H9 (cell line): Measurements from ENCODE around the gene CYTIP. TPM values are rescaled to one million over a fixed set of nuclear protein-coding genes. Genes with fewer than 3 reads are reported as not detected.

ENCODE experiments used
- DNase-seq: peaks from one replicate; pipeline ENCODE4 v3.0.0-alpha.2; 2017
- H2AFZ ChIP-seq: one replicate; pipeline ENCODE4 v1.6.1; 2013; ENCODE audit warnings: mild to moderate bottlenecking, low read length, control low read depth, moderate library complexity
- H2AK5ac ChIP-seq: 2 replicates; pipeline ENCODE4 v1.6.1; 2013; ENCODE audit warnings: low read length, control low read depth, mixed read lengths; ENCODE audit not compliant: insufficient read length
- H2BK120ac ChIP-seq: one replicate; pipeline ENCODE4 v1.6.1; 2013; ENCODE audit warnings: low read depth, mild to moderate bottlenecking, low read length, control low read depth, inconsistent platforms; ENCODE audit not compliant: poor library complexity, severe bottlenecking
- H2BK12ac ChIP-seq: 2 replicates; pipeline ENCODE4 v1.6.1; 2013; ENCODE audit warnings: low read length, control low read depth, mixed read lengths, low read depth; ENCODE audit not compliant: insufficient read length
- H2BK15ac ChIP-seq: 2 replicates; pipeline ENCODE4 v1.6.1; 2013; ENCODE audit warnings: low read depth, low read length, control low read depth
- H2BK20ac ChIP-seq: one replicate; pipeline ENCODE4 v1.6.1; 2013; ENCODE audit warnings: low read depth, mild to moderate bottlenecking, low read length, control low read depth, inconsistent platforms; ENCODE audit not compliant: poor library complexity, severe bottlenecking
- H2BK5ac ChIP-seq: 2 replicates; pipeline ENCODE4 v1.6.1; 2013; ENCODE audit warnings: low read length, control low read depth, mixed read lengths; ENCODE audit not compliant: insufficient read length
- H3K14ac ChIP-seq: 2 replicates; pipeline ENCODE4 v1.6.1; 2013; ENCODE audit warnings: low read length, control low read depth; ENCODE audit not compliant: insufficient read depth
- H3K18ac ChIP-seq: 2 replicates; pipeline ENCODE4 v1.6.1; 2013; ENCODE audit warnings: low read depth, mild to moderate bottlenecking, mixed read lengths, low read length, control low read depth; ENCODE audit not compliant: insufficient read length
- H3K23ac ChIP-seq: 2 replicates; pipeline ENCODE4 v1.6.1; 2013; ENCODE audit warnings: low read length, control low read depth, mixed read lengths, low read depth; ENCODE audit not compliant: insufficient read length
- H3K23me2 ChIP-seq: 2 replicates; pipeline ENCODE4 v1.6.1; 2013; ENCODE audit warnings: low read depth, mild to moderate bottlenecking, mixed read lengths, low read length, control low read depth; ENCODE audit not compliant: insufficient read length, poor library complexity, severe bottlenecking
- H3K27ac ChIP-seq: 2 replicates; pipeline ENCODE4 v1.5.1; 2013; ENCODE audit warnings: low read length, control low read depth, mixed read lengths, low read depth; ENCODE audit not compliant: insufficient read length
- H3K27me3 ChIP-seq: 2 replicates; pipeline ENCODE4 v1.6.1; 2013; ENCODE audit warnings: low read length, control low read depth, inconsistent platforms; ENCODE audit not compliant: insufficient read depth
- H3K4ac ChIP-seq: 2 replicates; pipeline ENCODE4 v1.6.1; 2013; ENCODE audit warnings: low read depth, mild to moderate bottlenecking, control low read depth, inconsistent platforms, low read length, moderate library complexity
- H3K4me1 ChIP-seq: 2 replicates; pipeline ENCODE4 v1.6.1; 2013; ENCODE audit warnings: low read length, control low read depth, inconsistent platforms; ENCODE audit not compliant: insufficient read depth
- H3K4me2 ChIP-seq: 2 replicates; pipeline ENCODE4 v1.6.1; 2013; ENCODE audit warnings: low read length, control low read depth, mixed read lengths; ENCODE audit not compliant: insufficient read length, insufficient read depth
- H3K56ac ChIP-seq: 2 replicates; pipeline ENCODE4 v1.6.1; 2013; ENCODE audit warnings: low read depth, mild to moderate bottlenecking, mixed read lengths, low read length, control low read depth; ENCODE audit not compliant: insufficient read length
- H3K79me1 ChIP-seq: 2 replicates; pipeline ENCODE4 v1.6.1; 2013; ENCODE audit warnings: low read depth, mild to moderate bottlenecking, moderate library complexity, low read length, control low read depth, inconsistent platforms; ENCODE audit not compliant: insufficient read depth, poor library complexity, severe bottlenecking
- H3K79me2 ChIP-seq: 2 replicates; pipeline ENCODE4 v1.6.1; 2013; ENCODE audit warnings: low read length, control low read depth, inconsistent platforms; ENCODE audit not compliant: insufficient read depth
- H3K9ac ChIP-seq: 2 replicates; pipeline ENCODE4 v1.6.1; 2013; ENCODE audit warnings: low read length, control low read depth, mixed read lengths; ENCODE audit not compliant: insufficient read length; ENCODE audit errors: extremely low read depth
- H3K9me3 ChIP-seq: one replicate; pipeline ENCODE4 v1.6.1; 2013; ENCODE audit warnings: low read depth, low read length, inconsistent platforms; ENCODE audit not compliant: control insufficient read depth
- H3T11ph ChIP-seq: one replicate; pipeline ENCODE4 v1.6.1; 2013; ENCODE audit warnings: mild to moderate bottlenecking, low read length, control low read depth, inconsistent platforms
- H4K20me1 ChIP-seq: one replicate; pipeline ENCODE4 v1.6.1; 2013; ENCODE audit not compliant: control insufficient read depth, insufficient read length, insufficient read depth
- H4K5ac ChIP-seq: 2 replicates; pipeline ENCODE4 v1.6.1; 2013; ENCODE audit warnings: low read depth, mild to moderate bottlenecking, mixed read lengths, low read length, control low read depth; ENCODE audit not compliant: insufficient read length
- H4K8ac ChIP-seq: replicated peaks from 2 replicates; pipeline ENCODE4 v1.6.1; 2013; ENCODE audit warnings: low read length, control low read depth, mixed read lengths, low read depth; ENCODE audit not compliant: insufficient read length
- H4K91ac ChIP-seq: 2 replicates; pipeline ENCODE4 v1.6.1; 2013; ENCODE audit warnings: low read depth, mild to moderate bottlenecking, moderate library complexity, mixed read lengths, low read length, control low read depth; ENCODE audit not compliant: insufficient read length
- H3K27ac Mint-ChIP-seq, 3 experiments: 2 replicates in 2 of 3; 3 replicates in 1 of 3; pipeline ENCODE4 v1.8.0; 2020 to 2021; ENCODE audit warnings: mixed read lengths in 3 of 3, mild to moderate bottlenecking in 1 of 3, moderate library complexity in 1 of 3
- H3K27me3 Mint-ChIP-seq: 2 replicates; pipeline ENCODE4 v1.8.0; 2021; ENCODE audit warnings: low read depth, mild to moderate bottlenecking, moderate library complexity, mixed read lengths
- H3K36me3 Mint-ChIP-seq, 3 experiments: 2 replicates in 2 of 3; 3 replicates in 1 of 3; pipeline ENCODE4 v1.8.0; 2020 to 2021; ENCODE audit warnings: low read depth in 3 of 3, mixed read lengths in 3 of 3; ENCODE audit not compliant: insufficient read depth in 1 of 3
- H3K4me1 Mint-ChIP-seq, 2 experiments: 2 replicates each; pipeline ENCODE4 v1.8.0; 2020; ENCODE audit warnings: mixed read lengths in 2 of 2
- H3K4me3 Mint-ChIP-seq, 2 experiments: 2 replicates in 1 of 2; 3 replicates in 1 of 2; pipeline ENCODE4 v1.8.0; 2020 to 2021; ENCODE audit warnings: mild to moderate bottlenecking in 2 of 2, mixed read lengths in 2 of 2, moderate library complexity in 1 of 2
- H3K9me3 Mint-ChIP-seq, 2 experiments: 2 replicates in 1 of 2; 3 replicates in 1 of 2; pipeline ENCODE4 v1.8.0; 2020; ENCODE audit warnings: mild to moderate bottlenecking in 2 of 2, mixed read lengths in 2 of 2, moderate library complexity in 1 of 2
- CTCF ChIP-seq: fragments of 200-600 bp; sonication (generic); conservative IDR thresholded peaks from 3 replicates; pipeline ENCODE4 v1.8.0; 2021; ENCODE audit warnings: antibody characterized with exemption, mild to moderate bottlenecking
- WGBS: extraction: QIAGEN DNeasy Blood & Tissue Kit; methylation state at CpG from one replicate; pipeline ENCODE4 v1.1.7; 2013; ENCODE audit warnings: missing lambda C conversion rate, low lambda C conversion rate, mixed read lengths; ENCODE audit not compliant: insufficient read length; ENCODE audit errors: extremely low coverage; 5-methylcytosine and 5-hydroxymethylcytosine counted together
- total RNA-seq: library from RNA; stranded (reverse); gene quantifications from 2 replicates; pipeline ENCODE4 v1.2.1, GENCODE V29; 2021

CYTIP gene
- total RNA-seq, 1 experiment from 2014 or later = 0.28 TPM

GRCh38 chr2:157421331-157421944 lies 22.5 kb downstream of the CYTIP start:
- Histone ChIP-seq H4K8ac (no peak overlapping the region), H2BK12ac (no peak overlapping the region), H2AFZ (no peak overlapping the region), H2BK5ac (no peak overlapping the region), H2BK20ac (no peak overlapping the region), H2BK15ac (no peak overlapping the region), H3K56ac (no peak overlapping the region), H4K20me1 (no peaks in the 10 kb centered on the region), H3K27me3 (no peaks in the 10 kb centered on the region), H2BK120ac (no peak overlapping the region), H3K4me2 (no peak overlapping the region), H3K9ac (no peak overlapping the region), H3K23ac (no peak overlapping the region), H4K91ac (no peak overlapping the region), H3K23me2 (no peaks in the 10 kb centered on the region), H3K79me2 (no peaks in the 10 kb centered on the region), H3K79me1 (no peaks in the 10 kb centered on the region), H3K4me1 (no peaks in the 10 kb centered on the region), H3K4ac (no peak overlapping the region), H4K5ac (no peak overlapping the region), H3T11ph (no peak overlapping the region), H3K27ac (no peak overlapping the region), H3K14ac (no peak overlapping the region), H2AK5ac (no peak overlapping the region), H3K9me3 (no peaks in the 10 kb centered on the region), H3K18ac (no peak overlapping the region)
- no peak for TF ChIP-seq CTCF
- no peak overlapping the region for H3K4me3 Mint-ChIP-seq
- H3K4me1 Mint-ChIP-seq = no peaks in the 10 kb centered on the region
- WGBS = no CpG with 5 or more reads among the region's 2 CpGs
- no peaks in the 10 kb centered on the region for H3K27me3 Mint-ChIP-seq
- H3K27ac Mint-ChIP-seq = no peak overlapping the region
- H3K36me3 Mint-ChIP-seq = peaks cover 0 to 5% (median 1%) of the 10 kb centered on the region in 3 experiments; a peak in 4 of 7 replicates
- peaks cover 8 to 13% of the 10 kb centered on the region in 2 experiments for H3K9me3 Mint-ChIP-seq
- DNase-seq = no peak
